HepG2 (cell line): ENCODE measurements around the gene LDB3. TPM values are rescaled to one million over a fixed set of nuclear protein-coding genes. Genes with fewer than 3 reads are reported as not detected.
A peak's percentile ranks its signal among the peaks of the same experiment; 100 is the strongest.

Experiments
- ATAC-seq: fragments of 200-7000 bp; cut with Tn5 transposase; 3 replicates; pipeline ENCODE4 v1.9.1; 2020; ENCODE audit warnings: mild to moderate bottlenecking, moderate library complexity
- BruUV-seq: library from RNA; stranded (reverse); fragments of 400-500 nt; replicated peaks from 2 replicates; lab custom pipeline; 2021; lab: Mats Ljungman, UMichigan
- CTCF ChIA-PET: fragments of 300-600 bp; formaldehyde crosslinking; extraction: SDS; loops from one replicate; lab custom pipeline; 2021; ENCODE audit warnings: low total read pairs, inconsistent platforms, low intra/inter-chr PET ratio; lab: Yijun Ruan, JAX
- POLR2A ChIA-PET: fragments of 350-600 bp; sonication (Branson Sonifier 250); formaldehyde crosslinking; loops from one replicate; lab custom pipeline; 2020; ENCODE audit warnings: antibody characterized with exemption, inconsistent platforms; lab: Yijun Ruan, JAX
- DNase-seq: peaks from one replicate; pipeline ENCODE4 v3.0.0-alpha.2; 2015; ENCODE audit warnings: low spot score
- FAIRE-seq: peaks from 3 replicates; lab custom pipeline; 2011; peaks lifted over from hg19 to GRCh38; lab: Jason Lieb, UNC
- H2AFZ ChIP-seq: one replicate; pipeline ENCODE4 v1.6.1; 2011; ENCODE audit warnings: low read length, inconsistent platforms
- H3K27ac ChIP-seq: fragments of 300-600 bp; 3 replicates; pipeline ENCODE4 v1.8.0; 2011; ENCODE audit warnings: mixed run types, mild to moderate bottlenecking, mixed read lengths, low read length, inconsistent platforms; ENCODE audit not compliant: insufficient read depth; ENCODE audit errors: extremely low read length
- H3K27me3 ChIP-seq, 2 experiments: fragments of 200-600 bp in 1 of 2; 2 replicates in 1 of 2; 3 replicates in 1 of 2; pipeline versions ENCODE4 v1.6.0 to v1.8.0; 2011; ENCODE audit warnings: low read length in 2 of 2, mild to moderate bottlenecking in 2 of 2, moderate library complexity in 2 of 2, inconsistent platforms in 1 of 2; ENCODE audit not compliant: insufficient read depth in 2 of 2, control insufficient read depth in 1 of 2
- H3K36me3 ChIP-seq, 2 experiments: fragments of 200-600 bp in 1 of 2; replicated peaks in 1 of 2; 2 replicates in 1 of 2; 3 replicates in 1 of 2; pipeline versions ENCODE4 v1.5.1 to v1.8.0; 2011; ENCODE audit warnings: low read length in 2 of 2, inconsistent platforms in 1 of 2; ENCODE audit not compliant: insufficient read depth in 2 of 2, control insufficient read depth in 1 of 2
- H3K4me1 ChIP-seq: 2 replicates; pipeline ENCODE4 v1.5.1; 2012; ENCODE audit warnings: low read length, inconsistent platforms; ENCODE audit not compliant: insufficient read depth
- H3K4me2 ChIP-seq: 2 replicates; pipeline ENCODE4 v1.6.0; 2011; ENCODE audit warnings: low read depth, low read length, inconsistent platforms
- H3K4me3 ChIP-seq, 3 experiments: fragments of 200-600 bp in 1 of 3; sonication (generic), shearing (Covaris generic) in 1 of 3; replicated peaks in 1 of 3; 2 replicates each; pipeline ENCODE4 v1.5.1; 2011 to 2016; ENCODE audit warnings: low read length in 3 of 3, inconsistent platforms in 2 of 3, low read depth in 2 of 3, mild to moderate bottlenecking in 2 of 3, control low read depth in 1 of 3, mixed read lengths in 1 of 3; ENCODE audit not compliant: insufficient read depth in 1 of 3
- H3K79me2 ChIP-seq: one replicate; pipeline ENCODE4 v1.6.1; 2011; ENCODE audit warnings: low read length, inconsistent platforms; ENCODE audit not compliant: insufficient read depth
- H3K9ac ChIP-seq: 2 replicates; pipeline ENCODE4 v1.6.0; 2011; ENCODE audit warnings: mild to moderate bottlenecking, low read depth, low read length, inconsistent platforms; ENCODE audit not compliant: insufficient read depth
- H3K9me3 ChIP-seq: 2 replicates; pipeline ENCODE4 v1.5.1; 2012; ENCODE audit warnings: mild to moderate bottlenecking, low read length
- H4K20me1 ChIP-seq: 2 replicates; pipeline ENCODE4 v1.6.0; 2011; ENCODE audit warnings: inconsistent platforms, mild to moderate bottlenecking, low read length, moderate library complexity; ENCODE audit not compliant: insufficient read depth
- ZNF253 ChIP-seq: sonication (generic); formaldehyde crosslinking; IDR thresholded peaks from 2 replicates; pipeline ENCODE4 v1.8.0; 2022; ENCODE audit warnings: mild to moderate bottlenecking, missing genetic modification reagents, borderline replicate concordance
- ZNF263 ChIP-seq: sonication (generic); formaldehyde crosslinking; IDR thresholded peaks from 2 replicates; pipeline ENCODE4 v1.4.0; 2020; ENCODE audit warnings: missing genetic modification reagents
- ZNF367 ChIP-seq: sonication (generic); formaldehyde crosslinking; IDR thresholded peaks from 2 replicates; pipeline ENCODE4 v1.4.0; 2020; ENCODE audit warnings: missing genetic modification reagents, borderline replicate concordance
- WGBS: methylation state at CpG from one replicate; pipeline ENCODE4 v1.1.6; 2017; ENCODE audit warnings: low lambda C conversion rate; 5-methylcytosine and 5-hydroxymethylcytosine counted together
- in situ Hi-C: cut with HindIII; loops from 2 replicates; pipeline ENCODE4 v1.10.0; 2017; ENCODE audit warnings: low pct_unique_long_range_greater_than_20kb; ENCODE audit not compliant: extremely low pct_ligation_motif_present
- intact Hi-C: fragments of 100-400 bp; cut with micrococcal nuclease; formaldehyde crosslinking; loops from one replicate; pipeline ENCODE4 v1.10.0; 2022; ENCODE audit not compliant: unreplicated experiment
- polyA plus RNA-seq, 8 experiments: library from polyadenylated mRNA; depleted of rRNA in 3 of 8; stranded (reverse) in 7 of 8; unstranded in 1 of 8; fragments of >200 nt; fragmentation: Illumina TruSeq in 4 of 8; extraction: Trizol in 4 of 8; gene quantifications; 2 replicates each; pipeline versions ENCODE4 v1.2.1 to v1.2.3, GENCODE V29; 2011 to 2016; ENCODE audit warnings: low read depth in 4 of 8, missing spikeins in 1 of 8, mixed read lengths in 1 of 8; ENCODE audit not compliant: insufficient read depth in 1 of 8
- total RNA-seq, 5 experiments: library from RNA; depleted of rRNA; stranded (reverse); fragments of >200 nt; fragmentation: Illumina TruSeq; extraction: Trizol; gene quantifications; 2 replicates each; pipeline ENCODE4 v1.2.3, GENCODE V29; 2016; ENCODE audit warnings: low read depth in 1 of 5
- TF ChIP-seq, protein P1 (sequence below): sonication (generic); formaldehyde crosslinking; conservative IDR thresholded peaks from 2 replicates; pipeline ENCODE4 v1.4.0; 2020; ENCODE audit warnings: mild to moderate bottlenecking, missing genetic modification reagents, moderate library complexity

LDB3 gene
- total and polyA plus RNA-seq, 2 of the 13 experiments (the other 11 are each of a cell fraction or from before 2014, with no cell fraction given): not detected

DNA sequence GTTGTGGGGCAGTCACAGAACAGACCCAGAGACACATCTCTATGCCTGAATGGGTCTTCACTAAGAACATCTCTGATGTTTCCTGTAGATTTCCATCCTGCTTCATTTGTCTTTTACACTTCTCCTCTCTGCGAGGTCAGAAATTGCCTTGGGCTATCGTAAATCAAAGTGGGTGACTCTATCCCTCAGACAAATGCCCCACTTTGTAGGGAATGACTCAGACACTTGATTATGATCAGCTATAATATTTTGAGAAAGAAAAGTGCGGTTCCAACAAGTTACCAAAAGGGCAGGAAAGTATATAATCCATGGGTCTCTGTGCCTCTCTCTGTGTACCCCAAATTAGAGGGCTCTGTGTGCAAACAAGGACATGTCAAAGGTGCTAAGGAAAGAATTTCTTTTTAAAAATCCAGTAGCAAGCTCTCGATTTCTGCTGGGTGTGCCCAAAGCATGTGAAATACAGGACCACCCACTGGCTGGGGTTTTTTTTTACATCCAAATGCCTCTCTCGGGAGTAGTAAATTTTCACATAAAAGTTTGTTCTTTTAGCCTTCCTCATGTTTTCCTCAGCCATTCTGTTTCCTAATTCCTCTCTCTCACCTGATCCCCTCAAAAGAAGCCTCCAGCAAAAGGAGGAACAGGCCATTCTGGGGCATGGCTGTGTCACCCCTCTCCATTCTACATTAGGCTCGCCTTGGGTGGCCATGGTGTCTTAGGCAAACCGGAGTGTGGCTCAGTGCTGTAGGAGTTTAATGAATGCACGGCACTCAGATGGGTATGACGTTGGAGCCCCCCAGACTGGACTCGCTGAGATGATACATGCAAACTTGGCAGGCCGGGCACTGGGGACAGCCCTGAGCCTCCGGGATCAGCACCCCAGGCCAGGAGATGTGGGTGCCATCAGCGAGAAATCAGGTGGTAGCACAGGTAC is 20.3 kb upstream of the LDB3 start (continued):
- TF ChIP-seq, protein P1, sequence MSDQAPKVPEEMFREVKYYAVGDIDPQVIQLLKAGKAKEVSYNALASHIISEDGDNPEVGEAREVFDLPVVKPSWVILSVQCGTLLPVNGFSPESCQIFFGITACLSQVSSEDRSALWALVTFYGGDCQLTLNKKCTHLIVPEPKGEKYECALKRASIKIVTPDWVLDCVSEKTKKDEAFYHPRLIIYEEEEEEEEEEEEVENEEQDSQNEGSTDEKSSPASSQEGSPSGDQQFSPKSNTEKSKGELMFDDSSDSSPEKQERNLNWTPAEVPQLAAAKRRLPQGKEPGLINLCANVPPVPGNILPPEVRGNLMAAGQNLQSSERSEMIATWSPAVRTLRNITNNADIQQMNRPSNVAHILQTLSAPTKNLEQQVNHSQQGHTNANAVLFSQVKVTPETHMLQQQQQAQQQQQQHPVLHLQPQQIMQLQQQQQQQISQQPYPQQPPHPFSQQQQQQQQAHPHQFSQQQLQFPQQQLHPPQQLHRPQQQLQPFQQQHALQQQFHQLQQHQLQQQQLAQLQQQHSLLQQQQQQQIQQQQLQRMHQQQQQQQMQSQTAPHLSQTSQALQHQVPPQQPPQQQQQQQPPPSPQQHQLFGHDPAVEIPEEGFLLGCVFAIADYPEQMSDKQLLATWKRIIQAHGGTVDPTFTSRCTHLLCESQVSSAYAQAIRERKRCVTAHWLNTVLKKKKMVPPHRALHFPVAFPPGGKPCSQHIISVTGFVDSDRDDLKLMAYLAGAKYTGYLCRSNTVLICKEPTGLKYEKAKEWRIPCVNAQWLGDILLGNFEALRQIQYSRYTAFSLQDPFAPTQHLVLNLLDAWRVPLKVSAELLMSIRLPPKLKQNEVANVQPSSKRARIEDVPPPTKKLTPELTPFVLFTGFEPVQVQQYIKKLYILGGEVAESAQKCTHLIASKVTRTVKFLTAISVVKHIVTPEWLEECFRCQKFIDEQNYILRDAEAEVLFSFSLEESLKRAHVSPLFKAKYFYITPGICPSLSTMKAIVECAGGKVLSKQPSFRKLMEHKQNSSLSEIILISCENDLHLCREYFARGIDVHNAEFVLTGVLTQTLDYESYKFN (CRISPR knock-in tag): no peak
- TF ChIP-seq ZNF367 (CRISPR knock-in tag): no peak

DNA sequence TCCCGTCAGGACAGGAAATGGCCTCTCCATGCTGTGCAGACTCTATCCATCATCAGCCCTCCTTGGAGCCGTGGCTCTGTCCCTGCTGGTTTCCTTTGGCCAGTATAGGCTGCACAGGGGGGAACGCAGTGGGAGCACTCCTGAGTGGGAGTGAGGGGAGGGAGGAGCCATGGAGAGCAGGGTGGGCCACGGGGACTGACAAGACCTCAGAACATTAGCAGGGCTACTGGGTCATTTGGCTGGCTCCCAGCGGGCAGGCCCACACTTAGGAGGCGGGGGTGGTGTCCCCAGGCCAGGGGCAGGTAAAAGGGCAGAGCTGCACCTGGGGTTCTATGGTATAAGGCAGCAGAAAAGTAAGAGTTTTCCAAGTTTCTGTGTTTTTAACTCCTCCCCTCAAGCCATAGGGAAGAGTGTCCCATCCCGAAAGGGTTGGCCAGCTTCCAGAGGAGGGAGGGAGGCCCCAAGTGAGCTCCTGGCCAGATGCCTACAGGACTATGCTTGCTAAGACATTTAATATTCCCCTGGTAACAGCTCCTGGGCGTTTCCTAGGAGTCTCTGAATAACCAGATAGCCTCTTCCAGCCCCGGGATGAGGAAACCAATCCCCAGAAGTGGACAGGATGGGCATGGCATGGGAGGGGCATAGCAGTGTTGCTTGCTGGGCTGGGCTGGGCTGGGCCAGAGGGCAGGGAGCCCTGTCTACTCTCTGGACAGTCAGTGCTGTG is 19.4 kb upstream of the LDB3 start:
- peaks cover 5 to 40% of the 10 kb centered on the region in 2 experiments; a peak in 3 of 5 replicates for H3K27me3 ChIP-seq
- FAIRE-seq (no peak), DNase-seq (no peak), ATAC-seq (no peak)
- POLR2A ChIA-PET: no interaction called here
- no TSS peak for BruUV-seq
- no peak overlapping the region for H3K4me3 ChIP-seq
- TF ChIP-seq ZNF253 (CRISPR knock-in tag): no peak
- TF ChIP-seq ZNF263 (CRISPR knock-in tag): peak; percentile 70
- H3K36me3 ChIP-seq: no peaks in the 10 kb centered on the region
- H4K20me1 ChIP-seq: no peaks in the 10 kb centered on the region
- H3K9me3 ChIP-seq: no peaks in the 10 kb centered on the region
- CTCF ChIA-PET: no interaction called here
- in situ Hi-C loops (no loop called here), intact Hi-C loops (no loop called here)
- no peaks in the 10 kb centered on the region for H3K79me2 ChIP-seq
- H3K9ac ChIP-seq: no peak overlapping the region
- H3K4me2 ChIP-seq: no peak overlapping the region
- no peak overlapping the region for H3K27ac ChIP-seq
- 16% methylated on average over 8 of the region's 9 CpGs for WGBS
- no peaks in the 10 kb centered on the region for H3K4me1 ChIP-seq
- H2AFZ ChIP-seq: no peak overlapping the region
